Stomach (tissue), 4 donors: Measurements from ENCODE around the gene MKLN1.

Experiments
- CTCF ChIP-seq, 7 experiments: fragments of 450-650 bp in 4 of 7; fragments of 200-600 bp in 3 of 7; sonication (generic) in 3 of 7; IDR thresholded peaks; one replicate each; pipeline ENCODE4 v1.5.1; 2016 to 2019; ENCODE audit warnings: antibody characterized with exemption in 7 of 7, control low read depth in 2 of 7, mild to moderate bottlenecking in 1 of 7
- POLR2A ChIP-seq, 4 donors: fragments of 450-650 bp; IDR thresholded peaks; one replicate each; pipeline ENCODE4 v1.6.1; 2016; ENCODE audit warnings: antibody characterized with exemption in 4 of 4, control low read depth in 2 of 4, mild to moderate bottlenecking in 1 of 4, moderate library complexity in 1 of 4
- POLR2AphosphoS5 ChIP-seq, 3 donors: sonication (generic); formaldehyde crosslinking; IDR thresholded peaks; one replicate each; pipeline ENCODE4 v1.6.1; 2016; ENCODE audit warnings: antibody characterized with exemption in 3 of 3

- no peak for TF ChIP-seq POLR2A (IDR thresholded peaks at IDR 0.05)
- no peak for TF ChIP-seq CTCF (IDR thresholded peaks at IDR 0.05)
- TF ChIP-seq POLR2AphosphoS5 (IDR thresholded peaks at IDR 0.05), result no peak
These were observed 205.5 kb downstream of the MKLN1 start for GRCh38 chr7:131533151-131533559.
